GM13977 (cell line): ENCODE measurements around the gene CCDC138.

ENCODE experiments used
- DNase-seq: peaks from one replicate; pipeline ENCODE4 v3.0.0; 2012; ENCODE audit warnings: low spot score
- CTCF ChIP-seq: IDR thresholded peaks from 2 replicates; pipeline ENCODE4 v1.5.1; 2012; ENCODE audit warnings: mild to moderate bottlenecking, control low read depth; ENCODE audit not compliant: insufficient read depth; ENCODE audit errors: extremely low read depth, missing control alignments
- in situ Hi-C: fragments of 300-500 bp; cut with MboI; formaldehyde crosslinking; loops from one replicate; pipeline ENCODE4 v1.12.0; 2022; ENCODE audit warnings: low sequenced_read_pairs, low pct_unique_long_range_greater_than_20kb, mixed read lengths, inconsistent platforms; ENCODE audit not compliant: unreplicated experiment

CCDC138 gene

GRCh38 chr2:108845923-108846322, 59.4 kb downstream of the CCDC138 start:
- in situ Hi-C loops = no loop called here

GRCh38 chr2:108847000-108847399, 60.4 kb downstream of the CCDC138 start:
- DNase-seq = no peak
- in situ Hi-C loops = no loop called here
- no peak for TF ChIP-seq CTCF

More at GRCh38 chr2:108845923-108846322, 59.4 kb downstream of the CCDC138 start:
- TF ChIP-seq CTCF = no peak
- DNase-seq = no peak

- TF ChIP-seq CTCF = no peak
- in situ Hi-C loops = loop anchor here (25.0 kb wide), 1 partner anchor 110 kb away; no protein-coding TSS in a partner anchor
- DNase-seq = no peak
Observed at GRCh38 chr2:108852375-108852774, 65.8 kb downstream of the CCDC138 start.

- DNase-seq = no peak
- no peak for TF ChIP-seq CTCF
- in situ Hi-C loops = loop anchor here (25.0 kb wide), 1 partner anchor 109 kb away; no protein-coding TSS in a partner anchor
Observed at GRCh38 chr2:108853421-108853820, 66.8 kb downstream of the CCDC138 start.

GRCh38 chr2:108854484-108854883, 67.9 kb downstream of the CCDC138 start:
- in situ Hi-C loops = loop anchor here (25.0 kb wide), 1 partner anchor 108 kb away; no protein-coding TSS in a partner anchor
- TF ChIP-seq CTCF = no peak
- no peak for DNase-seq

- DNase-seq = no peak
- peak; percentile 25 for TF ChIP-seq CTCF
- in situ Hi-C loops = loop anchor here (25.0 kb wide), 1 partner anchor 107 kb away; no protein-coding TSS in a partner anchor
Observed at GRCh38 chr2:108855194-108855593, 68.6 kb downstream of the CCDC138 start.
